Activated naive CD4-positive, alpha-beta T cell treated with Interleukin-2 at 50 U/mL for 16 hours (primary cell): ENCODE results near the gene E2F8.

Experiments used
- DNase-seq: peaks from one replicate; pipeline ENCODE4 v3.0.0-alpha.2; 2020

The E2F8 gene

GRCh38 chr11:19218786-19219460, 21.8 kb downstream of the E2F8 start:
- no peak for DNase-seq

- no peak for DNase-seq
These were observed 22.5 kb downstream of the E2F8 start for GRCh38 chr11:19218216-19218615.

- DNase-seq = no peak
These were observed 23.9 kb downstream of the E2F8 start for GRCh38 chr11:19216709-19217374.

GRCh38 chr11:19216021-19216420, 24.7 kb downstream of the E2F8 start:
- no peak for DNase-seq

- DNase-seq = no peak
These were observed 31.0 kb downstream of the E2F8 start for GRCh38 chr11:19209617-19210370.

GRCh38 chr11:19208959-19209546, 31.7 kb downstream of the E2F8 start:
- no peak for DNase-seq

GRCh38 chr11:19208181-19208580, 32.6 kb downstream of the E2F8 start:
- DNase-seq = no peak

GRCh38 chr11:19204836-19205235, 35.9 kb downstream of the E2F8 start:
- no peak for DNase-seq

GRCh38 chr11:19201737-19202605, 38.8 kb downstream of the E2F8 start, which contains the start of gene CSRP3:
Gene CSRP3, minus strand, starts transcription at chr11:19201983. Its CDS starts 9,535 bp downstream, at chr11:19192448.
- DNase-seq = no peak

- no peak for DNase-seq
These were observed 40.1 kb downstream of the E2F8 start for GRCh38 chr11:19200410-19201201.

GRCh38 chr11:19199771-19200170, 41.0 kb downstream of the E2F8 start:
- DNase-seq = no peak

- DNase-seq = no peak
These were observed 41.7 kb downstream of the E2F8 start for GRCh38 chr11:19199048-19199447.

- DNase-seq = no peak
These were observed 44.3 kb downstream of the E2F8 start for GRCh38 chr11:19196432-19196831.

GRCh38 chr11:19194620-19195308, 46.0 kb downstream of the E2F8 start:
- no peak for DNase-seq

- no peak for DNase-seq
These were observed 46.8 kb downstream of the E2F8 start for GRCh38 chr11:19193916-19194315.

GRCh38 chr11:19191530-19192169, 49.1 kb downstream of the E2F8 start:
- DNase-seq = no peak

- DNase-seq = no peak
These were observed 52.9 kb downstream of the E2F8 start for GRCh38 chr11:19187833-19188258.

GRCh38 chr11:19187114-19187832, 53.5 kb downstream of the E2F8 start:
- DNase-seq = no peak

GRCh38 chr11:19185516-19186052, 55.2 kb downstream of the E2F8 start:
- DNase-seq = no peak
